HG03520 (cell line): Measurements from ENCODE around the gene SLC39A7.
A peak's percentile ranks its signal among the peaks of the same experiment; 100 is the strongest.
"Not testable (repeated sequence)": the region's sequence is repeated elsewhere in the genome, so short reads cannot be mapped to it uniquely, and the experiment has no call there.

Experiments
- ATAC-seq: cut with Tn5 transposase; IDR thresholded peaks from one replicate; pipeline ENCODE4 v1.9.1; 2021; ENCODE audit warnings: mild to moderate bottlenecking, moderate library complexity; ENCODE audit not compliant: unreplicated experiment

The SLC39A7 gene

DNA sequence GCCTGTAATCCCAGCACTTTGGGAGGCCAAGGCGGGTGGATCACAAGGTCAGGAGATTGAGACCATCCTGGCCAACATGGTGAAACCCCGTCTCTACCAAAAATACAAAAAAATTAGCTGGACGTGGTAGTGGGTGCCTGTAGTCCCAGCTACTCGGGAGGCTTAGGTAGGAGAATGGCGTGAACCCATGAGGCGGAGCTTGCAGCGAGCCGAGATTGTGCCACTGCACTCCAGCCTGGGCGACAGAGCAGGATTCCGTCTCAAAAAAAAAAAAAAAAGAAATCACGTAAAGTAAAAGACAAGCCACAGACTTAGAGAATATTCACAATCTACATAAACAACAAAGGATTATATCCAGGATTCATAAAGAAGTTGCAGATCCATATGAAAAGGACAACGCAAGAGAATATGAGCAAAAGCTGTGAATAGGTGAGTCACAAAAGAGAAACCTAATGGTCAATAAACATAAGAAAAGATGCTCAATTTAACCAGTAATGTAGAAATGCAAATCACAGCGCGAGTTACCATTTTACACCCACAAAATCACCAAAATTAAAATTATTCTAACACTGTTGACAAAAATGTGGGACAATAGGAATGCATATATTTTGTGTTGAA lies 25.9 kb downstream of the SLC39A7 start:
- not testable (repeated sequence) for ATAC-seq

DNA sequence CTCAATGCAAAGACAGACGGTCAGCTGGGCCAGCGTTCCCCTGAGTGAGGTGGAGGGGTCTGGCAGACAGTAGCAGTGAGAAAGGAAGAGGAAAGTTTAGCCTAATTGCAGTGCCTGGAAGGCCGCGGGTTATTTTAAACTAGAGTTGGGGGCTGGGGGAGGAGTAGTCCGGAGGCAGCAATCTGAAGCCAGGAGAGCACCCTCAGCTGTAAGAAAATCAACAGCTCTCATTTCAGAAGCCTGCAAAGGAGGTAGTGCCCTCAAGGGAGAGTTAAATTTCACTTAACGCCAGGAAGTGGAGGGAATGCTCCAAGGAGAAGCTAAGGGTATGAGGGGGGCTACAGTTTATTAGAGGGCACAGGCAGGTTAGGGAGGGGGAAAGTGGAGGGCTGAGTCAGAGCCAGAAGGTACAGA lies 34.6 kb downstream of the SLC39A7 start:
- ATAC-seq, result no peak

- no peak for ATAC-seq
Measured at GRCh38 chr6:33236328-33236727, 35.7 kb downstream of the SLC39A7 start.

DNA sequence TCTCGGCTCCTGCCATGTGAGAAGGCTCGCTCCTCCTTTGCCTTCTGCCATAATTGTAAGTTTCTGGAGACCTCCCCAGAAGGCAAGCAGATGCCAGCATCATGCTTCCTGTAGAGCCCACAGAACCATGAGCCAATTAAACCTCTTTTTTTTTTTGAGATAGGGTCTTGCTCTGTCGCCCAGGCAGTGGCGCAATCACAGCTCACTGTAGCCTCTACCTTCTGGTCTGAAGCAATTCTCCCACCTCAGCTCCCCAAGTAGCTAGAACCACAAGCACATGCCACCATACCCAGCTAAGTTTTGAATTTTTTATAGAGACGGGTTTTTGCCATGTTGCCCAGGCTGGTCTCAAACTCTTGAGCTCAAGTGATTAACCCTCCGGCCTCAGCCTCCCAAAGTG lies 36.2 kb downstream of the SLC39A7 start:
- no peak for ATAC-seq

DNA sequence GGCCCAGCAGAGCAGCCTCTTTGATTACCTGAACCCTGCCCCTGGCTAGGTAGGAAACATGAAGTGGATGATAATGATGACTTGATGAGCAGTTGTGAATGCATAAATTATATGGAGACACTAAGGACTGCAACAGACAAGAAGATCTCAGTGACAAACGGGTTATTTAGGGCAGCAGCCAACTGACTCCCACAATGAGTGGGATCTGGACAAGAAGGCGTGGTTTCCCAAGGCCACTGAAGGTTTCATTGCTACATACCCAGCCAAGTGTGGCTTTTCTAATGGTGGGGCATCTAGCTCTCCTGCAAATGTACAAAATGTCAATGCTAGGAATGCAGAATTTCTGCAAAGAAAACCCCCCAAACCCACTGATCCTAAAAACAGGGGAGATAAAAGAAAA lies 37.1 kb downstream of the SLC39A7 start:
- no peak for ATAC-seq

GRCh38 chr6:33241968-33242367 lies 41.3 kb downstream of the SLC39A7 start:
- ATAC-seq, result no peak

- ATAC-seq, result no peak
Measured at GRCh38 chr6:33243476-33243875, 42.8 kb downstream of the SLC39A7 start.

- ATAC-seq, result peak; percentile 34
Measured at GRCh38 chr6:33247977-33248642, 47.4 kb downstream of the SLC39A7 start.

- peak; percentile 8 for ATAC-seq
Measured at GRCh38 chr6:33248643-33248931, 47.9 kb downstream of the SLC39A7 start.

DNA sequence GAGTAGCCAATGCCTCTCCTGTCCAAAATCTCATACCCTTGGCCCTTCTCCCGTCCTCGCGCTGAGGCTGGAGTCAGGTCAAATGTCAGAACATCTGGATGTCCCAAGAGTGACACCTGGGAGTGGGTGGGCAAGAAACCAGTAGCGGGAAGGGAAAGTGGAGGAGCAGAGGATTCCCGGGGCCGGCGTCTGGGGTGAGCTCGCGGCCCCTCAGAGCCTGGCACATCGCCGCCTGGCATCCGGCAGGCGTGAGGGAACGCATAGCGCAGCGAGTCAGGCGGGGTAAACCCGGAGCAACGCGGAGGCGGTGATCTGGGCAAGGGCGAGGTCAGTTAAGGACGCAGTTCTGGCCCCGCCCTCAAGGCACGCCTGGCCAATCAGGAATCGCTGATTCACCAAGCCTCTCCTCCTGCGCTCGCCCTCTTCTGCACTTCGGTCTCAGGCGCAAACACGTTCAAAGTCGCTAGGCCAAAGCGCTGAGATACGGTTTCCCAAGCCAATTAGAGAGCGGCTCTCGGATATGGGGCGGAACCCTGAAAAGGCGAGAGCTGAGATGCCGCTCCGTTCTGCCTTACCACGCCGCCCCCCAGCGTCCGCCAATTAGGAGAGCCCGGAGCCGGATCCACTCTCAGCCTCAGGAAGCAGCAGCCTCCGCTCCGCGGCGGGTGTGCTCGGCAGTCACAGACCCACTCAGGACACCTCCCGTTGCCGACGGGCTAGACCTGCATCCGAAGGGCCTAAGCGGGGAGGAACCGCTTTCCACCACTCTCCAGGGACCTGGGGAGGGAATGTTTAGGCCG lies 48.5 kb downstream of the SLC39A7 start:
- peak; percentile 81 for ATAC-seq

DNA sequence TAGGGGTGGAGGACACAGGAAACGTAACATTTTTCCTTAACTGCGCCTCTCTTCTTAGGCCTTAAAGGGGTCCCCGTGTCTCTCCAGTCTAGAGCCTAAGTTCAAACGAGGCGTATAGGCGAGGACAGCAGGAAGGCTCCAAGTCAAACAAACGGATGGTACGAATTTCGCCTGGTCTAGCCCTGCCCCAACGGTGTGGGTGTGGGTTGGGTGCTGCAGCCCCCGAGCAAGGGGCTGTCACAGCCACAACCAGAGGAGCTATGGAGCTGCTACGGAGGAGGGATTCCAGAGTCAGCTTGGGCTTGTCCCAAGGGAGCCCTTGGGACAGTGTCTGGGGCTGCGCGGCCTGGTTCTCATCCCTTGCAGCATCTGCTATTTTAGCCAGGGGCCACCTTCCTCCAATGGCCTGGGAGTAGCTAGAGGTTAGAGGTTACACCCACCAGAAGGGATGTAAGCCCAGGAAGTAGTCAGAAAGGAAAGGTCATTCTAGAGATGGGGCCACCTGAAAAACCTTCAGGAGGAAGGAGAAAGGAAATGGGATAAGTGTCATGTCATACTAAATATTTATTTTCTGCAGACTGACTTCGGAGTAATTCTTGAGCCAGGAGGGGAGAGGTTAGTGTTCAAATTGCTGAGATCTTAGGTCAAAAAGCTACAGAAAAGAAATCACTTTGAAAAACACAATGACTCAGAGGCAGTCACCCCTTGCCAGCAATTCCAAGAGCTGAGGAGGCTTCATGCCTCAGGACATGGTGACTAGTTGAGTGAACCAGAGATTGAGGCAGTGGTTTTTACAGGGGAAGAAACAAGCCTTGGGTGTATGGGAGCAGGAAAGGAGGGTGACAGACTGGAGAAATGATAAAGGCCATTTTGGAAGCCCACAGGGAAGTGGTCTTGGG lies 49.3 kb downstream of the SLC39A7 start:
- no peak for ATAC-seq

DNA sequence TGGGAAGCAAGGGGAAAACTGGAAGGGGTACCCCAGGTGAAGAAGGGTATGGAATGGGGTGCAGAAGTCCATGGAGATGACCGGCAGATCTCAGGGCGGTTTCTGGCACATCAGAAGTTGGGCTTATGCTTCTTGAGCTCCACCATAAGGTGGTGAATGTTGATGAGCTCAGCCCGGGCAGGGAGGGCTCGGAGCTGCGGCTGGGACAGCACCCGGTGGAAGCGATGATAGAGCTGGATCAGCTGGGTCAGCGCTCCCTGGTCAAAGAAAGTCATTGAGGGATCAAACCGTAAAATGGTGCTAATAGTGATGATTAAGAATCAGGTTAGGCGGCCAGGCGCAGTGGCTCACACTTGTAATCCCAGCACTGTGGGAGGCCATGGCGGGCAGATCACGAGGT lies 50.1 kb downstream of the SLC39A7 start:
- no peak for ATAC-seq

GRCh38 chr6:33251395-33252012 lies 50.8 kb downstream of the SLC39A7 start:
- ATAC-seq, result no peak

GRCh38 chr6:33252759-33253158 lies 52.1 kb downstream of the SLC39A7 start:
- no peak for ATAC-seq
